Left lung (tissue), 10 donors: ENCODE data around the gene MCU. TPM values are rescaled to one million over a fixed set of nuclear protein-coding genes. Genes with fewer than 3 reads are reported as not detected.
A peak's percentile ranks its signal among the peaks of the same experiment; 100 is the strongest.

ENCODE experiments used
- ATAC-seq: fragments of 200-7000 bp; cut with Tn5 transposase; one replicate; pipeline ENCODE4 v1.9.1; 2020; ENCODE audit warnings: moderate library complexity
- DNase-seq, 4 donors: peaks; one replicate each; pipeline ENCODE4 v3.0.0-alpha.2; 2013 to 2020
- H3K27ac ChIP-seq, 2 donors: fragments of 200-600 bp; sonication (generic) in 1 of 2; one replicate each; pipeline versions ENCODE4 v1.5.0 to v1.8.0; 2020 to 2021
- H3K27me3 ChIP-seq, 2 donors: fragments of 200-600 bp; sonication (generic) in 1 of 2; one replicate each; pipeline versions ENCODE4 v1.5.0 to v1.8.0; 2020 to 2021
- H3K36me3 ChIP-seq, 2 donors: fragments of 200-600 bp; sonication (generic) in 1 of 2; one replicate each; pipeline versions ENCODE4 v1.5.0 to v1.8.0; 2020 to 2021
- H3K4me1 ChIP-seq, 2 donors: fragments of 200-600 bp; one replicate each; pipeline ENCODE4 v1.8.0; 2021
- H3K4me3 ChIP-seq, 2 donors: fragments of 200-600 bp; sonication (generic) in 1 of 2; one replicate each; pipeline versions ENCODE4 v1.5.0 to v1.8.0; 2020 to 2021; ENCODE audit warnings: mild to moderate bottlenecking in 1 of 2
- H3K9me3 ChIP-seq, 2 donors: fragments of 200-600 bp; sonication (generic) in 1 of 2; one replicate each; pipeline versions ENCODE4 v1.5.0 to v1.8.0; 2020 to 2021
- intact Hi-C, 2 donors: fragments of 100-400 bp; cut with DNase I; formaldehyde crosslinking; loops; one replicate each; pipeline versions ENCODE4 v1.11.2 to v1.14.2; 2022
- polyA plus RNA-seq, 6 donors: library from polyadenylated mRNA; unstranded; fragments of 120-200 nt; gene quantifications; one replicate each; pipeline ENCODE4 v1.2.1, GENCODE V29; 2013; ENCODE audit not compliant: insufficient read length in 6 of 6
- total RNA-seq, 2 donors: library from RNA; stranded (reverse); fragmentation: NEBNext Ultra II Directional; extraction: Animal tissue kit (Norgen Biotek cat#: 25700); gene quantifications; one replicate each; pipeline ENCODE4 v1.2.1, GENCODE V29; 2021
- TF ChIP-seq, protein P1 (sequence below), 2 donors: fragments of 200-600 bp; sonication (generic) in 1 of 2; IDR thresholded peaks; one replicate each; pipeline versions ENCODE4 v1.5.0 to v1.8.0; 2021; ENCODE audit warnings: antibody characterized with exemption in 2 of 2
- donor health status: DM: no; HTN: yes; CAD: no.
- donor health status: DM: no; HTN: no; CAD: no.

The MCU gene
- total and polyA plus RNA-seq, 8 donors = 29.4 to 48.8 (median 38.6) TPM

DNA sequence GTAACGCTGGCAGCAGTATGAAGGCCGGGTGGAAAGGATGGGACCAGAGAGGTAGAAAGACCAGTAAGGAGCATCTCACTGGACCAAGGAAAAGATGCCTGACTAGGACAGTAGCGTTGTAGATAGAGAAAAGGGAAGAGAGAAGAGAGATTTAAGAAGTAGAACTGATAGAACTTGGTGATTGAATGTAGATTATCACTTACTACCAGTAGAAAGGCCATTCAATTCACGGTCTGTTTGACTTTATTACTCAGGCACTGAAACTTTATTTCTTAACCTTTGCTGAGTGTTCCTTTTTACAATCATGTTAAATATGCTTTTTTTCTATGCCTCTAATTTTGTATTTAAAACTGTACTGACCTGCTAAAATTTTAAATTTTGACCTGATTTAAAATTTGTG, 12.2 kb downstream of the MCU start:
- TF ChIP-seq, protein P1, sequence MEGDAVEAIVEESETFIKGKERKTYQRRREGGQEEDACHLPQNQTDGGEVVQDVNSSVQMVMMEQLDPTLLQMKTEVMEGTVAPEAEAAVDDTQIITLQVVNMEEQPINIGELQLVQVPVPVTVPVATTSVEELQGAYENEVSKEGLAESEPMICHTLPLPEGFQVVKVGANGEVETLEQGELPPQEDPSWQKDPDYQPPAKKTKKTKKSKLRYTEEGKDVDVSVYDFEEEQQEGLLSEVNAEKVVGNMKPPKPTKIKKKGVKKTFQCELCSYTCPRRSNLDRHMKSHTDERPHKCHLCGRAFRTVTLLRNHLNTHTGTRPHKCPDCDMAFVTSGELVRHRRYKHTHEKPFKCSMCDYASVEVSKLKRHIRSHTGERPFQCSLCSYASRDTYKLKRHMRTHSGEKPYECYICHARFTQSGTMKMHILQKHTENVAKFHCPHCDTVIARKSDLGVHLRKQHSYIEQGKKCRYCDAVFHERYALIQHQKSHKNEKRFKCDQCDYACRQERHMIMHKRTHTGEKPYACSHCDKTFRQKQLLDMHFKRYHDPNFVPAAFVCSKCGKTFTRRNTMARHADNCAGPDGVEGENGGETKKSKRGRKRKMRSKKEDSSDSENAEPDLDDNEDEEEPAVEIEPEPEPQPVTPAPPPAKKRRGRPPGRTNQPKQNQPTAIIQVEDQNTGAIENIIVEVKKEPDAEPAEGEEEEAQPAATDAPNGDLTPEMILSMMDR (IDR thresholded peaks at IDR 0.05) = no peak
- H3K27ac ChIP-seq = no peak overlapping the region
- H3K4me1 ChIP-seq = peaks cover 0 to 40% of the 10 kb centered on the region in 2 donors
- no peak for DNase-seq
- H3K27me3 ChIP-seq = no peaks in the 10 kb centered on the region
- no peaks in the 10 kb centered on the region for H3K36me3 ChIP-seq
- no peak overlapping the region for H3K4me3 ChIP-seq
- H3K9me3 ChIP-seq = no peaks in the 10 kb centered on the region
- no peak for ATAC-seq
- intact Hi-C loops = no loop called here

DNA sequence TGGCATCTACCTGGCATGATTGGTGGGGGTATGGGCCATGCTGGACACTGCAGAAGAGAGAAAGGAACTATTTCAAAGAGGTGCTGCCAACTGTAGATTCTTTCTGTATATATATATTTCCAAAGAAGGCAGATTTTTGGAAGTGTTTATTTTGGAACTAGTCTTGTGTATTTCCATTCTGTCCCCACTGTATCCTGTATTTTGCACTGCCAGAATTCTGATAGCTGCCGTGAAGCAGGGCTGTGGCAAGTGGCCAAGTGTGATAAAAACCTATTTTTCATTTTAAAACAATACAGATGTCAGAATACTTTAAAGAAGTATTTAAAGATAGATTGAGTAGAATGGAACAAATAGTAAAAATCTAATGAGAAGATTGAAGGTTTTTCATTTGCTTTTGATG, 17.1 kb downstream of the MCU start:
- Histone ChIP-seq H3K27me3 (no peaks in the 10 kb centered on the region), H3K9me3 (no peaks in the 10 kb centered on the region), H3K4me3 (no peak overlapping the region), H3K27ac (peak overlapping the region in 1 of 2 donors; percentile 33), H3K36me3 (no peaks in the 10 kb centered on the region), H3K4me1 (peaks cover 0 to 29% of the 10 kb centered on the region in 2 donors)
- TF ChIP-seq, protein P1 (IDR thresholded peaks at IDR 0.05) = no peak
- ATAC-seq (peak; percentile 36), DNase-seq (peak in 2 of 4 donors; percentile 62 to 69)
- intact Hi-C loops = no loop called here

DNA sequence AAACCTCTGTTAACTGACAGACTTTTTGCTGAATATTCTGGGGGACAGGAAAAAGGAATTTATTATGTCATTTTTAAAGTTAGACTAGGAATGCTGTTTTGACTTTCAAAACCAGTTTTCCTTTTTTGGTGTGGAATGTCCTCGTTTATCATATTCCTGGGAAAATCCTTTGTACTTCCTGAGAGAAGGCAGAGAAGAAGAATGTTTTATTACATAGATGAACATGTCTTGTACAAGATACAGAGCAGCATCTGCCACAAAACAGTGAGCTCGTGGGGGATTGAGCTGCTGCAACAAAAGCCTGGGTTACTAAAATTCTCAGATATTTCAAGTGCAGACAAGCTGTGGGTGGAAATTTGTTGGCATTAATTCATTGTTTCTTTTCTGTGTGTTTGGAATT, 20.2 kb downstream of the MCU start:
- TF ChIP-seq, protein P1 (IDR thresholded peaks at IDR 0.05) = no peak
- DNase-seq = no peak

DNA sequence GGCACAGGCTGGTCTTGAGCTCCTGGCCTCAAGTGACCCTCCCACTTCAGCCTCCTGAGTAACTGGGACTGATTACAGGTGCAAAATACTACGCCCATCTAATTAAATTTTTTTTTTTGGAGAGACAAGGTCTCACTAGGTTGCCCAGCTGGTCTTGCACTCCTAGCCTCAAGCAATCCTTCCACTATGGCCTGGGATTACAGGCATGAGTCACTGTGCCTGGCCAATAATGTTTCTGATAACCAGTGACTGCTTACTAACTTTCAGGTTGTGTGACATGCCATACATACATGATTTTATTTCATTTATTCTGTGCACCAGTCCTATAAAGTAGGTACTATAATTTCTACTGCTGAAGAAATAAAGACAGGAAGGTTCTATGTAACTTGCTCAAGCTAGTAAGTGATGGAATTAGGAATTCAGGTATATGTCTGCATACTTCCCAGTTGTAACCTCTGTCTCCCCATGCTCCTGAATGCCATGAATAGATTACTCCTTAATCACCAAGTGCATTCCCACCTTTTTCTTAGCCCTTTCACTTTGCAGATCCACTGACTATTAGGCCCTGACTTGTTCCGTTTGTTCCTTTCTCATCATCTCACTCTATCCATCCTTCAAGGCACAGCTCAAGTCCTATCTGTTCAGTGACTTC, 28.1 kb downstream of the MCU start:
- Histone ChIP-seq H3K4me3 (no peak overlapping the region), H3K4me1 (no peaks in the 10 kb centered on the region), H3K27me3 (no peaks in the 10 kb centered on the region), H3K27ac (no peak overlapping the region), H3K36me3 (peaks cover 0 to 21% of the 10 kb centered on the region in 2 donors), H3K9me3 (no peaks in the 10 kb centered on the region)
- TF ChIP-seq, protein P1 (IDR thresholded peaks at IDR 0.05) = no peak
- DNase-seq (no peak), ATAC-seq (no peak)
- intact Hi-C loops = no loop called here

More for the DNA sequence above, 20.2 kb downstream of the MCU start:
- peaks cover 0 to 24% of the 10 kb centered on the region in 2 donors for H3K36me3 ChIP-seq
- intact Hi-C loops = no loop called here
- H3K9me3 ChIP-seq = no peaks in the 10 kb centered on the region
- no peaks in the 10 kb centered on the region for H3K27me3 ChIP-seq
- peaks cover 0 to 29% of the 10 kb centered on the region in 2 donors for H3K4me1 ChIP-seq
- H3K4me3 ChIP-seq = no peak overlapping the region
- ATAC-seq = no peak
- peak overlapping the region; percentile 3 to 31 for H3K27ac ChIP-seq

DNA sequence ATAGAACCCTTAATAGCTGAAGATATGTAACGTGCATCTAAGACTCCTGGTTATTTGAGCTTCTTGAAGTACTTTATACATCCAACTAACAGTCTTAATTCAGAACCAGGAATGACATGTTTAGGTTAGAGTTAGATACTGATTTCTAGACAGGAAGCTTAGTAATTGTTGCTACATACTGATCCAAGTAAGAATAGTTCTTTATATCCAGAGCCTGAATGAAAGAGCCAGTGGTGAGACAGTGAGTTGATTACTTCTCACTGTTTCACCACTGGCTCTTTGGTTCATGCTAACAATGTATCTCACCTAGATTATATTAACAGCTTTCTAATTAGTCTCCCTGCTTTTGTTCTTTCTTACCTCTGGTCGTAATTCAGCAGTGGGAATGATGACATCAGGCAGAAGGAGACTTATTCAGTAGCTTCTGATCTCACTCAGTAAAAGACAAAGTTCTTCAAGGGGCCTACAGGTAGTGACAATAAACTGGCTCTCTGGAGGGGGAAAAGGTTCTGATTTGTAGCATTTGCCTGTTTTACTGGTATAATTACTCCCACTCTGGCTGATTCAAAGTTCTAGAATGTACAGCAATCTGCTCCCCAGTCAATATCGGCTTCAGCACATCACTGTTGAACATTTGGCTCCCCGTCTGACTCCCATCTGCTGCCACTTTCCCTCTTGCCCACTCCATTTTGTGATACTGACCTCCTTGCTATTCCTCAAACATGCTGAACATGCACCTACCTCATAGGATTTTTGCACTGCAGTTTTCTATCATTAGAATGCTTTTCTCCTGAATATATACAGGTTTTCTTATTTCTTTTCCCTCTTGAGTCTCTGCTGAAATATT, 29.1 kb downstream of the MCU start:
- ATAC-seq (no peak), DNase-seq (no peak)
- no peaks in the 10 kb centered on the region for H3K27me3 ChIP-seq
- peaks cover 0 to 12% of the 10 kb centered on the region in 2 donors for H3K36me3 ChIP-seq
- H3K9me3 ChIP-seq = no peaks in the 10 kb centered on the region
- no peak overlapping the region for H3K4me3 ChIP-seq
- no peak overlapping the region for H3K27ac ChIP-seq
- intact Hi-C loops = no loop called here
- no peaks in the 10 kb centered on the region for H3K4me1 ChIP-seq
- TF ChIP-seq, protein P1 (IDR thresholded peaks at IDR 0.05) = no peak
